IPS-15b (cell line): ENCODE results near the gene YWHAQ.

Source experiments
- H3K27me3 ChIP-seq: one replicate; pipeline ENCODE4 v1.6.1; 2013; ENCODE audit warnings: low read length; ENCODE audit not compliant: control insufficient read depth, insufficient read depth
- H3K36me3 ChIP-seq: one replicate; pipeline ENCODE4 v1.6.1; 2013; ENCODE audit warnings: low read length; ENCODE audit not compliant: control insufficient read depth, insufficient read depth
- H3K4me1 ChIP-seq: one replicate; pipeline ENCODE4 v1.6.1; 2013; ENCODE audit warnings: mild to moderate bottlenecking, low read length; ENCODE audit not compliant: control insufficient read depth, insufficient read depth
- H3K4me3 ChIP-seq: one replicate; pipeline ENCODE4 v1.5.1; 2013; ENCODE audit warnings: low read depth, low read length
- H3K9ac ChIP-seq: one replicate; pipeline ENCODE4 v1.6.1; 2013; ENCODE audit warnings: low read depth, mild to moderate bottlenecking, low read length
- H3K9me3 ChIP-seq: one replicate; pipeline ENCODE4 v1.6.1; 2013; ENCODE audit warnings: mild to moderate bottlenecking, low read length; ENCODE audit not compliant: control insufficient read depth, insufficient read depth

The YWHAQ gene

DNA sequence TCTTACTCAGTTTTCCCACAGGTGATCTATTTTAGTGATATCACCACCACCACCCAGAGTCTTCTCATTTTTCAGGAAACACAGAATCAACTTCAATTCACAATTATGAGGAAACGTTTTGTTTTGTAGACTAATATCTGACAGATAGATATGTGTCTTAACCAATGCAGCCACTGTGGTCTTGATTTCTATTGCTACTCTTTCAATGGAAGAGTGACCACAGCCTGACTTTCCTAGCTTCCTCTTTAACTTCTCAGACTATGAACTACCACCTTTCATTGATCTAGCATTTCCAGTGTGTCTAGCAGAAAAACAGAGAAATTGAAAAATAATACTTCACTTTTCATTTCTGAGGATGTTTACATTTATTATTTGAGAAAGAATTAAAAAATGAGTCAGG is 95.6 kb downstream of the YWHAQ start:
- Histone ChIP-seq H3K36me3 (no peaks in the 10 kb centered on the region), H3K4me1 (no peaks in the 10 kb centered on the region)

More for the DNA sequence above, 95.6 kb downstream of the YWHAQ start:
- no peaks in the 10 kb centered on the region for H3K9me3 ChIP-seq
- H3K4me3 ChIP-seq: no peak overlapping the region
- no peaks in the 10 kb centered on the region for H3K27me3 ChIP-seq
- no peak overlapping the region for H3K9ac ChIP-seq
